Endodermal cell (in vitro differentiated cells): Measurements from ENCODE around the gene LGALS14. TPM values are rescaled to one million over a fixed set of nuclear protein-coding genes. Genes with fewer than 3 reads are reported as not detected.
"Not testable (repeated sequence)": the region's sequence is repeated elsewhere in the genome, so short reads cannot be mapped to it uniquely, and the experiment has no call there.

Source experiments
- DNase-seq: peaks from one replicate; pipeline ENCODE4 v3.0.0-alpha.2; 2017
- H3K27ac ChIP-seq: 2 replicates; pipeline ENCODE4 v1.5.1; 2013; ENCODE audit warnings: mild to moderate bottlenecking, low read depth, low read length, moderate library complexity
- H3K27me3 ChIP-seq: 2 replicates; pipeline ENCODE4 v1.6.1; 2013; ENCODE audit warnings: mild to moderate bottlenecking, low read length, moderate library complexity; ENCODE audit not compliant: insufficient read depth, control insufficient read depth, poor library complexity, severe bottlenecking
- H3K36me3 ChIP-seq: 2 replicates; pipeline ENCODE4 v1.7.0; 2013; ENCODE audit warnings: mild to moderate bottlenecking, low read length, moderate library complexity; ENCODE audit not compliant: control insufficient read depth, insufficient read depth
- H3K4me1 ChIP-seq: one replicate; pipeline ENCODE4 v1.7.0; 2013; ENCODE audit warnings: low read length; ENCODE audit not compliant: control insufficient read depth, insufficient read depth
- H3K4me3 ChIP-seq: 2 replicates; pipeline ENCODE4 v1.5.1; 2013; ENCODE audit warnings: mild to moderate bottlenecking, low read length, moderate library complexity
- H3K9ac ChIP-seq: 2 replicates; pipeline ENCODE4 v1.6.1; 2013; ENCODE audit warnings: mild to moderate bottlenecking, low read length, moderate library complexity; ENCODE audit not compliant: poor library complexity, severe bottlenecking; ENCODE audit errors: extremely low read depth
- H3K9me3 ChIP-seq: 2 replicates; pipeline ENCODE4 v1.6.1; 2013; ENCODE audit warnings: mild to moderate bottlenecking, low read length, moderate library complexity; ENCODE audit not compliant: control insufficient read depth
- H3K27ac Mint-ChIP-seq: 2 replicates; pipeline ENCODE4 v1.8.0; 2020; ENCODE audit warnings: mixed read lengths
- H3K27me3 Mint-ChIP-seq: 2 replicates; pipeline ENCODE4 v1.8.0; 2021; ENCODE audit warnings: mild to moderate bottlenecking, mixed read lengths; ENCODE audit not compliant: insufficient read depth
- H3K36me3 Mint-ChIP-seq: 2 replicates; pipeline ENCODE4 v1.8.0; 2020; ENCODE audit warnings: low read depth, mixed read lengths
- H3K4me1 Mint-ChIP-seq: 2 replicates; pipeline ENCODE4 v1.8.0; 2020; ENCODE audit warnings: mixed read lengths
- H3K4me3 Mint-ChIP-seq: 2 replicates; pipeline ENCODE4 v1.8.0; 2020; ENCODE audit warnings: mild to moderate bottlenecking, moderate library complexity, mixed read lengths
- H3K9me3 Mint-ChIP-seq: 2 replicates; pipeline ENCODE4 v1.8.0; 2020; ENCODE audit warnings: mild to moderate bottlenecking, mixed read lengths
- CTCF ChIP-seq: fragments of 200-600 bp; sonication (generic); conservative IDR thresholded peaks from 2 replicates; pipeline ENCODE4 v1.5.0; 2021; ENCODE audit warnings: antibody characterized with exemption, mild to moderate bottlenecking
- WGBS, 2 experiments: methylation state at CpG; one replicate each; pipeline versions ENCODE4 v1.1.5 to v1.1.7; 2013; ENCODE audit warnings: missing lambda C conversion rate in 2 of 2, mixed read lengths in 1 of 2; ENCODE audit not compliant: insufficient coverage in 1 of 2, insufficient read length in 1 of 2; 5-methylcytosine and 5-hydroxymethylcytosine counted together
- total RNA-seq, 2 donors: library from RNA; stranded (reverse); fragmentation: NEBNext Ultra II Directional in 1 of 2; extraction: Animal tissue kit (Norgen Biotek cat#: 25700) in 1 of 2; gene quantifications; 2 replicates in 1 of 2; 3 replicates in 1 of 2; pipeline ENCODE4 v1.2.1, GENCODE V29; 2021

The LGALS14 gene
- total RNA-seq, 2 donors from 2014 or later: not detected

GRCh38 chr19:39684267-39684666, 20.0 kb upstream of the LGALS14 start:
- WGBS, 2 experiments: 79 to 82% methylated on average over 5 of the region's 5 CpGs
- H3K4me3 Mint-ChIP-seq: no peak overlapping the region

GRCh38 chr19:39686739-39687138, 17.5 kb upstream of the LGALS14 start:
- no peaks in the 10 kb centered on the region for H3K36me3 Mint-ChIP-seq

More at GRCh38 chr19:39684267-39684666, 20.0 kb upstream of the LGALS14 start:
- H3K9ac ChIP-seq: no peak overlapping the region
- H3K4me3 ChIP-seq: no peak overlapping the region
- no peak overlapping the region for H3K27ac ChIP-seq
- no peaks in the 10 kb centered on the region for H3K27me3 Mint-ChIP-seq
- H3K36me3 ChIP-seq: no peaks in the 10 kb centered on the region
- H3K27me3 ChIP-seq: no peaks in the 10 kb centered on the region
- H3K4me1 ChIP-seq: no peaks in the 10 kb centered on the region
- no peaks in the 10 kb centered on the region for H3K9me3 Mint-ChIP-seq
- TF ChIP-seq CTCF: no peak
- H3K9me3 ChIP-seq: no peaks in the 10 kb centered on the region
- no peaks in the 10 kb centered on the region for H3K36me3 Mint-ChIP-seq
- no peak overlapping the region for H3K27ac Mint-ChIP-seq
- no peaks in the 10 kb centered on the region for H3K4me1 Mint-ChIP-seq
- no peak for DNase-seq

GRCh38 chr19:39688637-39689036, 15.6 kb upstream of the LGALS14 start:
- H3K4me1 ChIP-seq, H3K36me3 Mint-ChIP-seq, H3K4me3 Mint-ChIP-seq, H3K9ac ChIP-seq, H3K27ac ChIP-seq, H3K36me3 ChIP-seq, H3K4me1 Mint-ChIP-seq, H3K9me3 Mint-ChIP-seq, H3K4me3 ChIP-seq, H3K9me3 ChIP-seq, H3K27ac Mint-ChIP-seq, H3K27me3 Mint-ChIP-seq, DNase-seq: not testable (repeated sequence)
- whole genome bisulfite sequencing, 2 experiments: 80 to 88% methylated on average over 3 to 4 of the region's 4 CpGs
- H3K27me3 ChIP-seq: peaks cover 17% of the 10 kb centered on the region

More at GRCh38 chr19:39686739-39687138, 17.5 kb upstream of the LGALS14 start:
- Histone ChIP-seq H3K9ac (no peak overlapping the region), H3K36me3 (no peaks in the 10 kb centered on the region), H3K4me1 (no peaks in the 10 kb centered on the region), H3K27me3 (peaks cover 13% of the 10 kb centered on the region), H3K4me3 (no peak overlapping the region), H3K9me3 (no peaks in the 10 kb centered on the region), H3K27ac (no peak overlapping the region)
- 80 to 93% methylated on average over 2 to 3 of the region's 3 CpGs for WGBS, 2 experiments
- TF ChIP-seq CTCF: no peak
- no peak for DNase-seq
- H3K4me3 Mint-ChIP-seq: no peak overlapping the region
- no peak overlapping the region for H3K27ac Mint-ChIP-seq
- peaks cover 2% of the 10 kb centered on the region for H3K27me3 Mint-ChIP-seq
- H3K4me1 Mint-ChIP-seq: peaks cover 3% of the 10 kb centered on the region
- no peaks in the 10 kb centered on the region for H3K9me3 Mint-ChIP-seq

GRCh38 chr19:39692166-39692565, 12.1 kb upstream of the LGALS14 start:
- Histone ChIP-seq H3K4me1 (no peaks in the 10 kb centered on the region), H3K9me3 (no peaks in the 10 kb centered on the region), H3K27ac (no peak overlapping the region), H3K4me3 (no peak overlapping the region), H3K36me3 (no peaks in the 10 kb centered on the region), H3K27me3 (peaks cover 17% of the 10 kb centered on the region), H3K9ac (no peak overlapping the region)
- H3K4me3 Mint-ChIP-seq: no peak overlapping the region
- WGBS, 2 experiments: 92% methylated on average over 3 of the region's 3 CpGs
- no peak overlapping the region for H3K27ac Mint-ChIP-seq
- no peak for DNase-seq
- H3K27me3 Mint-ChIP-seq: peaks cover 3% of the 10 kb centered on the region
- no peaks in the 10 kb centered on the region for H3K9me3 Mint-ChIP-seq
- H3K36me3 Mint-ChIP-seq: no peaks in the 10 kb centered on the region
- no peak for TF ChIP-seq CTCF
- H3K4me1 Mint-ChIP-seq: peaks cover 3% of the 10 kb centered on the region
